Central memory CD4-positive, alpha-beta T cell (primary cell): ENCODE data around the gene PCCA.

Experiments used
- DNase-seq: peaks from one replicate; pipeline ENCODE4 v3.0.0; 2022

PCCA gene

DNA sequence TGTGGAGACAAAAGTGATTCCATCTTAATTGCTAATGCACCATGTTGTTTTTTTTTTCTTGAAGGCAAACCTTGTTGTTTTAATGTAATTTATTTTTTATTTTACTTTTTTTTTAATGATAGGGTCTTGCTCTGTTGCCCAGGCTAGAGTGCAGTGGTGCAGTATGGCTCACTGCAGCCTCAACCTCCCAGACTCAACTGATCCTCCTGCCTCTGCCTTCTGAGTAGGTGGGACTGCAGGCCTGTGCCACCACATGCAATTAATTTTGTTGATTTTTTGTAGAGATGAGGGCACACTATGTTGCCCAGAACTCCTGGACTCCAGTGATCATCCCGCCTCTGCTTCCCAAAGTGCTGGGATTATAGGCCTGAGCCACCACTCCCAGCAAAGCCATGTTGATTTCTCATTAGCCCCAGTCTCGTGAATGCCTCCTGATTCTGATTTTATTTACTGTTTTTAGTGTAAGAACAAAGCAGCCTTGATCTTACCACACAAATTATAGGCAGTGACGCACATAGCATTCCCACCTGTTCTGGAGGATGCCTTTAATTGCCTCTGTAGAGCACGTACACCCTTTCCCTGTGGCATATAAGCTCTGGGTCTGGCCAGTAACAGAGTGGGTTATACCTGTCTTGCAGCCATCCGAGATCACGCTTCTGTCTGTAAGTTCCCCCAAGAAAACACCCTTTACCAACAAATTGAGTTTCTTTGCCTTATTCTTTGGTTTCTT, 349.3 kb downstream of the PCCA start:
- DNase-seq = no peak

DNA sequence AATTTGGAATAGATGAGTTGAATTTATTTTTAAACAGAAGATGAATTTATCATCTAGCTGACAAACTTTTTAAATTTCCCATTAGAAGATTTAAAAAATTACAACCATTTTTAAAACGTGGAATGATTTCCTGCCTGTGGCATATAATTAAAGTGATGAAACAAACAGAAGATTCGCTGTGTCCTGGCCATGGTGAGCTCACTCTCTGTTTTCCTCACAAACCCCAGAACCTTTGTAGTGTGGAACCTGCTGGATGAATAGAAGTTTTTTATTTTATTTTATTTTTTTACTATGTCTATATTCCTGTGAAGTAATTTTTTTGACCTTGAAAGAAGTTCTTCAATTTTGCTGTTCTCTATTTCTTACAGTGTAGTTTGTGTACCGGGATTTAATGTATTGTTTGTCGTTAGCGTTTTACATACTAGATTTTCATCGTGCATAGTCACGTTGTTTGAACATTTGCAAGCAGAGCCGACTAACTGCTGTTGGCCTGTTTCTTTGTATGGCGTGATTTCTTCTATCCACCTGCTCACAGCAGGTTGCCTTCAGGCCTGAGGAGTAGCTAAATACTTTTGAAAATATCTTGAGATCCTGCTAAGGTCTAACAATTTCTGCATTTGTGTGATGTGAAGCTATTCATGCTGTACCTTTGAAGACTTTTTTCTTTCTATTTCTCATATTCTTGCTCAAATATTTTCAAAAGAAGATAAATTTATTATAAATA, 350.5 kb downstream of the PCCA start:
- no peak for DNase-seq

DNA sequence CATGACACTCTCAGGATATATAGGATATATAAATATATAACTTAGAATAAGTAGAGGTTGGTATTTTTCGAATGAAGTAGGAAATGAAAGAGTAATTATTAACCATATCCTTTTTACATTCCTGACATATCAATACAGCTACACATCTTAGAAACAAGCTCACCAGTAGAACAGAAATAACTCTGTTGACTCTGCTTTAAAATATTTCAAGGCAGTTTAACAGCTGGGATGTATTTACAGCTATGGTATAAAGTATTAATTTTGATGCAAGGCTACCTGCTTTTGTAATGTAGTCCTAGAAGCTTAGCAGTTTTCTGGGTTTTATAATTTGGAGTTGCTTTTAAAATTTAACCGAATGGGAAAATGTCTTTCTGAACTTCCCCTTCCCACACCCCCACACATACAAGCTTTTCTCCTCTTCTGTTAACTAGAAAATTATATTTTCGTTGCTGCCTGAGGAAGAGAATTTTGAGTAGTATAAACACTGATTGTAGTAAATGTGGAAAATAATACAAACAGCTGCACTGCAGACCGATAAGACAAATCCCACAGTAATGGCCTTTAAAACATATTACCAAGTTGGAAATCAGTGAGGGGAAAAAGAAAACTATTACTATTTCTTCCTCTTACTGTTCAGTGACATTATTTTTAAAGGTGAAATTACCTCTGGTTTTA, 352.0 kb downstream of the PCCA start:
- no peak for DNase-seq

DNA sequence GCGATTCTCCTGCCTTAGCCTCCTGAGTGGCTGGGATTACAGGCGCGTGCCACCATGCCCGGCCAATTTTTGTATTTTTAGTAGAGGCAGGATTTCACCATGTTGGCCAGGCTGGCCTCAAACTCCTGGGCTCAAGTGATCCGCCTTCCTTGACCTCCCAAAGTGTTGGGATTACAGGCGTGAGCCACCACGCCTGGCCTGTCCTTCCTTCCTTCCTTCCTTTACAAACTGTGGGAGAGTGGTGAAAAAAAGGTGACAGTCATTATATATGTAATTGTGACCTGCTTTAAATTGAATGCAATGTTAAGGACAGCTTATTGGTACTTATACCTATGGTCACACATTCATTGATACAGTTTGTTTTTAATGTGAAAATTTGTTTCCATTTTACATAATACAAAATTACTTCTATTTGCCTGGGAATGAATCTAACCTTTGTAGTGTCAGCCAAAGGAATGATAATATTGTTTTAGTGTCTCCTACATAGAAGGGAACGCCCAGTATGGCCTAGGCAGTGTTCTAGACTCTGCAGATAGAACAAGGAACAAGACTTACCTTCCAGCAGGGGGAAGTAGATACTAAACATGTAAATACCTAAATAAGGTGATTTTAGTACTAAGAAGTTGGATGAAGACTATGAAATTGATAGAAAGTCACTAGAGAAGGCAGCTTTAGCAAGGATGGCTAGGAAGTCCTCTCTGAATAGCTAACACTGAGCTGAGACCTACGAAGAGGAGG, 353.4 kb downstream of the PCCA start:
- no peak for DNase-seq

DNA sequence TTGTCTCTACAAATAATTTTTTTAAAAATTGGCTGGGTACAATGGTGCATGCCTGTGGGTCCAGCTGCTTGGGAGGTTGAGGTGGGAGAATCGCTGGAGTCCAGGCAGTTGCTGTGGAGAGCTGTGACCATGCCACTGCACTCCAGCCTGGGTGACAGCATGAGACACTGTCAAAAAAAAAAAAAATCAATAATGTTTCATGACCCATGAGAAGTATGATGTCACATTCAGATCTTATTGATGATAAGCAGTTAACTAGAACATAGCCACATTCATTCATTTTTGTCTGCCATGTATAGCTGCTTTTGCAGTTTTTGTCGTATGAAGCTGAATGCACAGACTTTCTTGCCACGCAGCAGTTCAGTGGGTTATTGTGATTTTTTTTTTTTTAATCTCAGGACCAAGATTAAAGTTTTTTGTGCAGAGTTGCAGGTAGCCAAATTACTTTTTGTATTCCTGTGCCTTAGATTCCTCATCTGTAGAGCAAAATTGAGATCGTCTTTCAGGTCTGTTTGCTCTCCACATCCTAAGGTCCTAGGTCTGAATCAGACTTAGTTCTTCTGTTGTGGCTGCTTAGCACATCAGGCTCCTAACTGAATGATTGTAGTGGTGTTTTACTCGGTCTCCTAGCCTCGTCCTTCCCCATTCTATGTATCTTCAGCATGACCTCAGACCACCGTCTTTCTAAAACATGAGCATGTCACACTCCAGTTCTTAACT, 354.5 kb downstream of the PCCA start:
- no peak for DNase-seq

DNA sequence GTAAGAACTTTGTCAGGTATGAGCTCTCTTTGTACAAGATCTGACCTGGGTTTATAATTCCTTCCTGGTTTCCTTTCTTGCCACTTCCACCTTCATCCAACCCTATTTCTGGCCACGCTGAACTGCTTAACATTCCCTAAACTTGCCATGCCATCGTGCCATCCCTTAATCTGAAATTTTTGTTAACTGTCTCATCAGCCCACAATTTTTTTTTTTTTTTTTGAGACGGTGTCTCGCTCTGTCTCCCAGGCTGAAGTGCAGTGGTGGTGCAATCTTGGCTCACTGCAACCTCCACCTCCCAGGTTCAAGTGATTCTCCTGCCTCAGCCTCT, 355.1 kb downstream of the PCCA start:
- DNase-seq = no peak

DNA sequence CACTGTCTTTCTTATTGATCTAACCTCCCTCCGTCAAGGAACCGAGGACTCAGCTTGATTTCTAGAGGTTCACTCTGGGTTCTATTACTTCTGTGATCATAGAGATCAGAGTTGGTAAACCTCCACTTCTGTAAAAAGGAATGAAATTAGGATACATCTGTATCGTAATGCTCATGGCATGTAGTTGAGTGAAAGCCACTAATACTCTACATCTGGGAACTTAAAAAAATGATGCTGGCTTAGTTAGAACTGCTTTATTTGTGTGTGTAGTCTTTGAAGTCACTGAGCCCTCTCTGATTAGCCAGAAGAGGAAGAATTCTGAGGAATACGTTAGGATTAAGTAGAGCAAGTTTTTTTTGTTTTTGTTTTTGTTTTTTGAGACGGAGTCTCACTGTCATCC, 358.9 kb downstream of the PCCA start:
- no peak for DNase-seq

DNA sequence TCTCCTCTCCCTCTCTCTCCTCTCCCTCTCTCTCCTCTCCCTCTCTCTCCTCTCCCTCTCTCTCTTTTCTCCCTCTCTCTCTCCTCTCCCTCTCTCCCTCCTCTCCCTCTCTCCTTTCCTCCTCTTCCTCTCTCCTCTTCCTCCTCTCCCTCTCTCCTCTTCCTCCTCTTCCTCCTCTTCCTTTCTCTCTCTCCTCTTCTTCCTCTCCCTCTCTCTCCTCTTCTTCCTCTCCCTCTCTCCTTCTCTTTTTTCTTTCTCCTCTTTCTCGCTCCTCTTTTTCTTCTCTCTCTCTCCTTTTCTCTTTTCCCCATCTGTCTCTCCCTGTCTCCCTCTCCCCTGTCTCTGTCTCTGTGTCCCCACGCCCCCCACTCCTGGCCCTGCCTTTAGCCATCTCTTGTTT, 363.0 kb downstream of the PCCA start:
- no peak for DNase-seq

DNA sequence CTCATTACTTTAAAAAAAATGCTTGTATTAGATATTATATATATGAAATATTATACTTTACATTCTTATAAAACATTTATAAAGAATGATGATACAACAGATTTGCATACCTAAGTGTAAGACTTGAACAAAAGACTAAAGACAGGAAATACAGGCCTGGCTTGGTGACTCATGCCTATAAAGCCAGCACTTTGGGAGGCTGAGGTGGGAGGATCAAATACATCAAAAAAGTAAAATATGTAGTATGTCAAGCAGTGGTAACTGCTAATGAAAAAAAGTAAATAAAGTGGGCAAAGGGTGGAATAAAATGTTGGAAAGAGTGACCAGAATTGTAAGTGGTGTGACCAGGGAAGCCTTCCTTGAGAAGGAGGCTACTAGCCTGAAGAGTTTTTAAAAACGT, 366.0 kb downstream of the PCCA start:
- no peak for DNase-seq

DNA sequence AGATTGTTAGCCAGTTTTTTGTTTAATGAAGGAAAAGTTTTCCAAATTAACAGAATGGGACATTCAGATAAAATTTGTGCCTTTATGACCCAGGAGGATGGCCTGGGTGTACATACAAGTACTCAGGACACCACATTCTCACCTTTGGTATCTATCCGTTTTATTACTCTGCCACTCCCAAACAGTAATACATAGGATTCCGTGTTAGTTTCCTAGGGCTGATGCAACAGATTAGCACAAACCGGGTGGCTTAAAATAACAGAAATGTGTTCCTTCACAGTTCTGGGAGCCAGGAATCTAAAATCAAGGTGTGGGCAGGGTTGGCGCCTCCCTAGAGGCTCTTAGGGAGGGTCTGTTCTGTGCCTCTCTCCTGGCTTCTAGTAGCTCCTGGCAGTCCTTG, 369.8 kb downstream of the PCCA start:
- DNase-seq = no peak

DNA sequence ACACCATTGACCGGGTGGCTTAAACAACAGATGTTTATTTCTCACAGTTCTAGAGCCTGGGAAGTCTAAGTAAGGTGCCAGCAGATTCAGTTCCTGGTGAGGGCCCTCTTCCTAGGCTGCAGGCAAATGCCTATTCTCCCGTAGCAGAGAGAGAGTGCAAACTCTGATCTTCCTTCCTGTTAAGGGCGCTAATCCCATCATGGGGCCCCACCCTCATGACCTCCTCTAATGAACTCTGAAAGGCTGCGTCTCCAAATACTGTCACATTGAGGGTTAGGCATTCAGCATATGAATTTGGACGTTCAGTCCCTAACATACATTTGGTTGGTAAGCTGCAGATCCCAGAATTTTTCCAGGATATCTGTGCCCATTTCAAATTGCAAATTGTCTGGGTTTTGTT, 370.9 kb downstream of the PCCA start:
- no peak for DNase-seq

DNA sequence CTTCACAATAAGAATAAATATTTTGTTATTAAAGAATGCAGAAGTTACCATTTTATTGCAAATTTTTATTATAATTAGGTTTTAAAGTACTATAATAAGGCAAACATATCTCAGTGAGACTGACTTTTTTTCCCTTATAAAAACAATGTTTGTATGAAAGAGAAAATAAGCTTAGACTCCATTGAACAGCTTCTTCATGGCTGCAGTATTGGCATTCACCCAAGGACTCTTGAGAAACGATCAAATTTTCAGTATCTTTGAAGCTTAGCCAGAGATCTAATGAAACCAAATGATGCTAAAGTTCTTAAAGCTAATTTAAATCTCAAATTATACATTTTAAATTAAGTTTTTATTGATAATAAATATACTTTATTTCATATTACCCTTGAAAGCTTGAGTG, 371.4 kb downstream of the PCCA start:
- no peak for DNase-seq

DNA sequence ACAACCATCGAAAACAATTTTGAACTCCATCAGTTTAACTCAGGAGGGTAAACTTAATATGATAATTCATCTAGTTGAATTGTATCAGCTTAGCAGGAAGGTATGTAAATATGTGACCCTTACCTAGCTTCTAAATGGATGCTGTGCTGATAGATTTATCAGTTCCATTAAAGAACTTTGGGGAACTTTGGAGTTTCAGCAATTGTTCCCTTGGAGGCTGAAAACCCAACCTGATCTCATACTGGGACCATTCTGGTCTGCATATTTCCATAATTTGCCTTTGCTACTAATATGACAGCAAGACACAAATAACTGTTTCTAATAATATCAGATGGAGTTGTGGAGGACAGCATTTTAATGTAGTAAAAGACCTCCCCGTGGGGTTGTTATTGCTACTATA, 371.9 kb downstream of the PCCA start:
- no peak for DNase-seq

DNA sequence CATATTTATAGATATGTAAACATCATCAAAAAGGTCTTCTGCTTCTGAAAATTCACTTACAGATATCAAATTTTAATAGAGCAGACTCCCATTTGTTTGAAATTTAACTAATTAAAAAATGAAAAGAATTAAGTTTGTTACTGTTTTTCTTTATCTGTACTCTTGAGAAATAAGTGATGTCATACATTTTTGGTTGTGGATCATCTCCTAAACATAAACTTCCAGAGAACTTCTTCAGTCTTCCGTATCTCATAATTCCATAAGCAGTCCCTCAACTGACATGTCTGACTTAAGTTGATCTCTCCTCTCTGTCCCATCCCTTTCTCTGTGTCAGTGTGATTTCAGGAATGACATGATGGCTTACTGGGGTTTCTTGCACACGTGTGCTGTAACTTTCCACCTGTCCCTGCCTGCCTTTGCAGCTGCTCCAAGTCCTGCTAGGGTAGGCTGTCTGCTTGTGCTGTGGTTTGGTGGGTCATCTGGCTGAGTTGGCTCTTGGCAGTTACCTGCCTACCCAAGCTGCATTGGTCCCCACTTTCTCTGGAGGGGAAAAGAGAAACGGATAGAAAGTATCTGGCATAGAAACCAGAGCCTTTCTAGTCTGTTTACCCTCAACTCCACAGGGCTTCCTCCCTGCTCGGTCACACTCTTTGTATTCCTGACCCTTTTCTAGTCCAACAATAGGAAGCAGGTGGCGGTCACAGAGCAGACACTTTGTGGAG, 372.6 kb downstream of the PCCA start:
- no peak for DNase-seq

DNA sequence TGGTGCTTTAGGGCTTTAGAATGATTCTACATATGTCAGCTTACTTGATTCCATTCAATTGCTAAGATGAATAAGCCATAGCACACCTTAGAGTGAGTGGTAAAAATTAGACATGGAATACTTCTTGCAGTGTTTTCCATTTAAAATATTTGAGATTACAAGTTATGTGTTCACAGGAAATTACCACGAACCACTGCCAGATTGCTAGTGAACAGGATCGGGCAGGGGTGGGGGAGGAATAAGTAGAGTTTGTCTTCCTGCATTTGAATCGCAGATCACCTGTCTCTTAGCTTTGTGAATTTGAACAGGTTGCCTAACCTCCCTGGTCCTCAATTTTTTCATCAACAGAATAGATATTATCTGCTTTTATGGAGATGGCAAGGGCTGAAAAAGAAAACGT, 375.1 kb downstream of the PCCA start:
- no peak for DNase-seq

DNA sequence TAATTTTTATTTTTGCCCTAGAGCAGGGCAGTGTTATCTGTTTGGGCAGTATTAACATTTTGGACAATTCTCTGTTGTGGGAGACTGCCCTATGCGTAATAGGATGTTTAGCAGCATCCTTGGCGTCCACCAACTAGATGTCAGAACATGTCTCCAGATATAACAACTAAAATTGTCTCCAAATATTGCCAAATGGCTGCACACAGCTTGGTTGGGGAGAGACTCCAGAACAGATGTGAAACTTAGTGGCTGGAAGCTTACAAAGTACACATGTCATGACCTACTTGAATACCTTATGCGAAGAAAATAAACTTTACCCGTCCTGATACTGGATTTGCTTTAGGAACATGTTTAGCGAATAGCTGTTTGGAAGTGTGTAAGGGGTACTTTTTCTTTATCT, 376.7 kb downstream of the PCCA start:
- no peak for DNase-seq

DNA sequence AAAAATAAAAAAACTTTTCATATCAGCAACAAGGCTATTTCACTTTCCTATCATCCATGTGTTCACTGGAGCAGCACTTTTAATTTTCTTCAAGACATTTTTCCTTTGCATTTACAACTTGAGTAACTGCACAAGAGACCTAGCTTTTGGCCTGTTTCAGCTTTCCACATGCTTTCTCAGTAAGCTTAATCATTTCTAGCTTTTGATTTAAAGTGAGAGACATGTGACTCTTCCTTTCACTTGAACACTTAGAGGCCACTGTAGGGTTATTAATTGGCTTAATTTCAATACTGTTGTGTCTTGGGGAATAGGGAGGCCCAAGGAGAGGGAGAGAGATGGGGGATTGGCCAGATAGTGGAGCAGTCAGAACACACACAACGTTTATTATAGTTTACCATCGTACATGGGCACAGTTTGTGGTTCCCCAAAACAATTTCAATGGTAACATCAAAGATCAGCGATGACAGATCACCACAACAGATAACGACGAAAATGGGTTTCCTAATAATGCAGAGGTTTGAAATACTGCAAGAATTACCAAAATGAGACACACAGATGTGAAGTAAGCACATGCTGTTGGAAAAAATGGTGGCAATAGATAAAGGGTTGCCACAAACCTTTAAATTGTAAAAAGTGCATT, 382.1 kb downstream of the PCCA start:
- no peak for DNase-seq

DNA sequence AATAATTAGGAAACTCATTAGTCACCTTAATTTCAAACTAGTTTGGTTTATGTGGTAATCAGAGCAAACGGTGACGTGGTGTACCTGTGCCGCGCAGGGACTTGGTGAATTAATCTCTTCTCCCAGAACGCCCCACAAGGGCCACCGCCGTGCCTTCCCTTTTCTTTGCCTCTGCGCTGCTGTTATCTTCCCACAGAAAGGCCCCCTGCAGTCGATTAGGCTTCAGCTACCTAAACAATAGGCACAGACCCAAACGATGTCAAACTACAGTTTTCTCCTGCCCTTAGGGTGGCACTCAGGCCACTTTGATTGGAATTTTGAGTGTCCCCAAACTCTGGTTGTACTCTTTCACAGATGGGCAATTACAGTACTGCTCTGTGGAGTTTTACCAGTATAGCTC, 384.2 kb downstream of the PCCA start:
- no peak for DNase-seq

DNA sequence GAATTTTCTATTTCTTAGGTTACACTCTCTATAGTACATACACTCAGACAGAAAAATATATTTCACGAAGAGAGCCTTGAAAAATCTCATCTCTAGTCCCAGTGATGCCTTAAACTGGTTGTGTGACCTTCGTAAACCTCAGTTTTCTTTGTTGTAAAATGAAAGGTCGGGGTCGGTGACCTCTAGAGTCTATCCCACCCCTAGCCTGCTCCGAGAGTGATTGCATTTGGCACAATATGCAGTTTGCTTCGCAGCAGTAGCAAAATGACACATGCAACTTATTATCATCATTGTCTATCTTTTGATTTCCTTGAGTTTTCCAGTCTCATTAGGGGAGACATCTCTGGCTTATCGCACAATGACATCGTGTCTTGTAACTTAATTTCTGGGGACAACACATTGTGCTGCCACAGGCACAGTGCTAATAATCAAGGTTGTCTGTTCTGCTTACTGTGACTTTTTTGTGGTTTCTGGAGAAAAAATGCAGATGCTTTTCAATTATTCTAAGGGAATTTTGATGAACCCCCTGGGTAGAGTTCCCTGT, 384.7 kb downstream of the PCCA start:
- no peak for DNase-seq

DNA sequence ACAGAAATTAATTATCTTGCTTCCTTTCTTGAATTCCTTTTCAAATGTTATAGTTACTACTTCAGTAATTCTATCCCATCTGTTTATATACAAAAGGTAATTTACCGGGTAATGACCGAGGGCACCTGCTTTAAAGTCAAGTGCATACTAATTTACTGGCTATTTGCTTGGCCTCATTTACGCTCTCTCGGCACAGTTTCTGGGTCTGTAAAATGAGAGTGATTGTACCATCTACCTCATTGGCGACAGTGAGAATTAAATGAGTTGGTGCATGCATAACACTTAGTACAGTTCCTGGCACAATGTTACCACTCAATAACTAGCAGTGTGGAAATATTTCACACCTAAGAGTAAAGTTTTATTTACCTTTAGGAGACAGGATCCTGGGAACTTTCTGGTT, 388.1 kb downstream of the PCCA start:
- no peak for DNase-seq

DNA sequence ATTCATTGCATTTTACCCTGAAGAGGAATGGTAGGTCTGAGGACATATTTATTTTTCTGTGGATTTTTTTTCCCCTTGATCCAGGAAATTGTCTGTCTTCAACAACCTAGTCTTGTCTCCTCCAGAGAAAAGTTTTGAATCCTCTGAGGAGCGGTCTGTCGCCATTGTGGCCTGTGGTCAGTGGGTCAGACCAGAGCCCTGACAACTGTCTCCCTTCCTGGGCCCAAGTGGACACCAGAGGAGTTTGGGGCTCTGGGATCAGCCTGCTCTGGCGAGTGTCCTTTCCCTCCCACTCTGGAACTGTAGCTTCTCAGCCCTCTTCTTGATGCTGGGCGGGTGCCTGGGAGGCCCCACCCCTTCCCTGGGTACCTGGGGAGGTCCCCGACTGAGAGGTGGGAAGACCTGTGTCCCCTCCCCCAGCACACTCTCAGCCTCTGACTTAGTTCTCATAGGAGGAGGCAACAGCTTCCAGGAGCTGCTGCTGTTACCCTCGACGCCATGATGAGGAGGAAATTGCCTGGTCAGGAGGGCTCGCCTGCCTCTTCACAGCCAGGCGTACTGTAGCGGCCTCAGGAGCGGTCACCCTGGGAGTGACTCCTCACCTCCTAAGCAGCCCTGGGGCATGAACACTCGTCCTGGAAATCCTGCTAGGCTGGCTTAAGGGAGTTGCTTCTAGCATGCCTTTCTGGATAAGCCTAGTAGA, 389.4 kb downstream of the PCCA start:
- no peak for DNase-seq
